Hepatocyte (in vitro differentiated cells): ENCODE measurements around the gene VPS9D1.

ENCODE experiments used
- EZH2phosphoT487 ChIP-seq: fragments of 200-600 bp; sonication (generic); IDR thresholded peaks from one replicate; pipeline ENCODE4 v1.6.1; 2018; ENCODE audit warnings: antibody characterized with exemption, mild to moderate bottlenecking, low read depth, moderate library complexity; ENCODE audit not compliant: unreplicated experiment, severe bottlenecking
- TF ChIP-seq, protein P1 (sequence below): fragments of 200-600 bp; sonication (generic); IDR thresholded peaks from 2 replicates; pipeline ENCODE4 v1.5.1; 2016; ENCODE audit warnings: antibody characterized with exemption, mild to moderate bottlenecking; ENCODE audit not compliant: poor library complexity

DNA sequence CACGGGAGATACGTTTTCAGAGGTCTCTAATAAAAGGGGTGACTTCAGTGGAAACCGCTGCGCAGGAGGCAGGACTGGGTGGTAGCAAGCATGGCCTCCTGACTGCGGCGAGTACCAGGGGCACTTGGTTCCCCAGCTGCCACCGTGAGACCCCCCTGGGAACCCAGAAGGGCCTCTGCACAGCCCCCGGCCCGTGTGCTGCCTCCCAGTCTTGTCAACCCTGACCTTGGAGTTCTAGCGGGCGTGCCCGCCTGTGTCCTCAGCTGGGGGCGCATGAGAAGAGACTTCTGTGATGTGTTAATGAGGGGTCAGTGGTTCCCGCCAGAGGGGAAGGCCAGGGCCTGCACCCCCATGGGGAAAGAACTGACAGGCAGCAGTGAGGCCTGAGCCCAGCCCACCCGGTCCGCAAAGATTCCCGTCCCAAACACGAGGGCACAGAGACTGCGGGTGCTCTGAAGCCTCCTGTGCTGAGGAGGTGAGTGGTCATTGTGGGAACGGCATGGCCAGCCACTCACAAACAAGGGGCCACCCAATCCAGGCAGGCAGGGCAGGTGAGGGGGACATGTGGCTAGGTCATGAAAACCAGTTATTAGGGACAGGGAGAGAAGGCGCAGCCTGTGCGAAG, 10.0 kb upstream of the VPS9D1 start:
- TF ChIP-seq, protein P1, sequence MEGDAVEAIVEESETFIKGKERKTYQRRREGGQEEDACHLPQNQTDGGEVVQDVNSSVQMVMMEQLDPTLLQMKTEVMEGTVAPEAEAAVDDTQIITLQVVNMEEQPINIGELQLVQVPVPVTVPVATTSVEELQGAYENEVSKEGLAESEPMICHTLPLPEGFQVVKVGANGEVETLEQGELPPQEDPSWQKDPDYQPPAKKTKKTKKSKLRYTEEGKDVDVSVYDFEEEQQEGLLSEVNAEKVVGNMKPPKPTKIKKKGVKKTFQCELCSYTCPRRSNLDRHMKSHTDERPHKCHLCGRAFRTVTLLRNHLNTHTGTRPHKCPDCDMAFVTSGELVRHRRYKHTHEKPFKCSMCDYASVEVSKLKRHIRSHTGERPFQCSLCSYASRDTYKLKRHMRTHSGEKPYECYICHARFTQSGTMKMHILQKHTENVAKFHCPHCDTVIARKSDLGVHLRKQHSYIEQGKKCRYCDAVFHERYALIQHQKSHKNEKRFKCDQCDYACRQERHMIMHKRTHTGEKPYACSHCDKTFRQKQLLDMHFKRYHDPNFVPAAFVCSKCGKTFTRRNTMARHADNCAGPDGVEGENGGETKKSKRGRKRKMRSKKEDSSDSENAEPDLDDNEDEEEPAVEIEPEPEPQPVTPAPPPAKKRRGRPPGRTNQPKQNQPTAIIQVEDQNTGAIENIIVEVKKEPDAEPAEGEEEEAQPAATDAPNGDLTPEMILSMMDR, result no peak
- TF ChIP-seq EZH2phosphoT487, result no peak
